Lower leg skin (tissue), 4 donors: Measurements from ENCODE around the gene ZNF219. TPM values are rescaled to one million over a fixed set of nuclear protein-coding genes. Genes with fewer than 3 reads are reported as not detected.

Source experiments
- DNase-seq, 2 donors: peaks; one replicate each; pipeline ENCODE4 v3.0.0-alpha.2; 2019; ENCODE audit warnings: low spot score in 2 of 2
- H3K4me3 ChIP-seq: fragments of 200-600 bp; sonication (generic); 2 replicates; pipeline ENCODE4 v1.5.1; 2017; ENCODE audit warnings: mild to moderate bottlenecking, low read depth; ENCODE audit not compliant: poor library complexity, severe bottlenecking
- POLR2A ChIP-seq, 2 donors: fragments of 450-650 bp; IDR thresholded peaks; one replicate each; pipeline ENCODE4 v1.6.1; 2016 to 2017; ENCODE audit warnings: antibody characterized with exemption in 2 of 2, mild to moderate bottlenecking in 1 of 2, moderate library complexity in 1 of 2
- WGBS, 2 donors: methylation state at CpG; one replicate each; pipeline ENCODE4 v1.1.5; 2018; 5-methylcytosine and 5-hydroxymethylcytosine counted together
- intact Hi-C: fragments of 100-400 bp; cut with DNase I; formaldehyde crosslinking; loops from one replicate; pipeline ENCODE4 v1.15.0; 2023; ENCODE audit warnings: low total_unique reads
- total RNA-seq, 4 donors: library from RNA; depleted of rRNA; stranded (reverse); fragments of >200 nt; gene quantifications; one replicate each; pipeline ENCODE4 v1.1.0, GENCODE V29; 2016
- TF ChIP-seq, protein P1 (sequence below), 3 donors: fragments of 450-650 bp; IDR thresholded peaks; one replicate each; pipeline ENCODE4 v1.5.1; 2016; ENCODE audit warnings: antibody characterized with exemption in 3 of 3, mild to moderate bottlenecking in 3 of 3, moderate library complexity in 2 of 3

Gene ZNF219
- total RNA-seq, 4 donors from 2014 or later = 56.9 to 89.9 (median 82.2) TPM

DNA sequence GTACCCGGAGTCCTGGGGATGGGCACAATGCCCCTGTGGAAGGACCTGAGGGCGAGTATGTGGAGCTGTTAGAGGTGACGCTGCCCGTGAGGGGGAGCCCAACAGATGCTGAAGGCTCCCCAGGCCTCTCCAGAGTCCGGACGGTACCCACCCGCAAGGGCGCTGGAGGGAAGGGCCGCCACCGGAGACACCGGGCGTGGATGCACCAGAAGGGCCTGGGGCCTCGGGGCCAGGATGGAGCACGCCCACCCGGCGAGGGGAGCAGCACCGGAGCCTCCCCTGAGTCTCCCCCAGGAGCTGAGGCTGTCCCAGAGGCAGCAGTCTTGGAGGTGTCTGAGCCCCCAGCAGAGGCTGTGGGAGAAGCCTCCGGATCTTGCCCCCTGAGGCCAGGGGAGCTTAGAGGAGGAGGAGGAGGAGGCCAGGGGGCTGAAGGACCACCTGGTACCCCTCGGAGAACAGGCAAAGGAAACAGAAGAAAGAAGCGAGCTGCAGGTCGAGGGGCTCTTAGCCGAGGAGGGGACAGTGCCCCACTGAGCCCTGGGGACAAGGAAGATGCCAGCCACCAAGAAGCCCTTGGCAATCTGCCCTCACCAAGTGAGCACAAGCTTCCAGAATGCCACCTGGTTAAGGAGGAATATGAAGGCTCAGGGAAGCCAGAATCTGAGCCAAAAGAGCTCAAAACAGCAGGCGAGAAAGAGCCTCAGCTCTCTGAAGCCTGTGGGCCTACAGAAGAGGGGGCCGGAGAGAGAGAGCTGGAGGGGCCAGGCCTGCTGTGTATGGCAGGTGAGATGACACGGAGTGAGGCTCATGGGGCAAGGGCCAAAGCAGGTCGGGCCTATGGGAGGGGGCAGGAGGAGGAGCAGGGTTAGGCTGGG, 23.8 kb downstream of the ZNF219 start:
- no peak overlapping the region for H3K4me3 ChIP-seq
- no peak for TF ChIP-seq POLR2A (IDR thresholded peaks at IDR 0.05)
- TF ChIP-seq, protein P1, sequence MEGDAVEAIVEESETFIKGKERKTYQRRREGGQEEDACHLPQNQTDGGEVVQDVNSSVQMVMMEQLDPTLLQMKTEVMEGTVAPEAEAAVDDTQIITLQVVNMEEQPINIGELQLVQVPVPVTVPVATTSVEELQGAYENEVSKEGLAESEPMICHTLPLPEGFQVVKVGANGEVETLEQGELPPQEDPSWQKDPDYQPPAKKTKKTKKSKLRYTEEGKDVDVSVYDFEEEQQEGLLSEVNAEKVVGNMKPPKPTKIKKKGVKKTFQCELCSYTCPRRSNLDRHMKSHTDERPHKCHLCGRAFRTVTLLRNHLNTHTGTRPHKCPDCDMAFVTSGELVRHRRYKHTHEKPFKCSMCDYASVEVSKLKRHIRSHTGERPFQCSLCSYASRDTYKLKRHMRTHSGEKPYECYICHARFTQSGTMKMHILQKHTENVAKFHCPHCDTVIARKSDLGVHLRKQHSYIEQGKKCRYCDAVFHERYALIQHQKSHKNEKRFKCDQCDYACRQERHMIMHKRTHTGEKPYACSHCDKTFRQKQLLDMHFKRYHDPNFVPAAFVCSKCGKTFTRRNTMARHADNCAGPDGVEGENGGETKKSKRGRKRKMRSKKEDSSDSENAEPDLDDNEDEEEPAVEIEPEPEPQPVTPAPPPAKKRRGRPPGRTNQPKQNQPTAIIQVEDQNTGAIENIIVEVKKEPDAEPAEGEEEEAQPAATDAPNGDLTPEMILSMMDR (IDR thresholded peaks at IDR 0.05) = no peak
- 75 to 79% methylated on average over 14 to 26 of the region's 26 CpGs for WGBS, 2 donors
- intact Hi-C loops = no loop called here
- DNase-seq = peak in 1 of 2 donors; percentile 79

DNA sequence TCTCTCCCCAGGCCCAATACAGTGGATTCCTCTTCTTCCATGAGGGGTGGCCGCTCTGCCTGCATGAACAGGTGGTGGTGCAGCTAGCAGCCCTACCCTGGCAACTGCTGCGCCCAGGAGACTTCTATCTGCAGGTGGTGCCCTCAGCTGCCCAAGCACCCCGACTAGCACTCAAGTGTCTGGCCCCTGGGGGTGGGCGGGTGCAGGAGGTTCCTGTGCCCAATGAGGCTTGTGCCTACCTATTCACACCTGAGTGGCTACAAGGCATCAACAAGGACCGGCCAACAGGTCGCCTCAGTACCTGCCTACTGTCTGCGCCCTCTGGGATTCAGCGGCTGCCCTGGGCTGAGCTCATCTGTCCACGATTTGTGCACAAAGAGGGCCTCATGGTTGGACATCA, 24.5 kb downstream of the ZNF219 start:
- WGBS, 2 donors = 87 to 93% methylated on average over 8 to 9 of the region's 9 CpGs
- intact Hi-C loops = no loop called here
- TF ChIP-seq, protein P1 (IDR thresholded peaks at IDR 0.05) = no peak
- no peak for TF ChIP-seq POLR2A (IDR thresholded peaks at IDR 0.05)
- peak in 1 of 2 donors; percentile 77 for DNase-seq
- H3K4me3 ChIP-seq = no peak overlapping the region

DNA sequence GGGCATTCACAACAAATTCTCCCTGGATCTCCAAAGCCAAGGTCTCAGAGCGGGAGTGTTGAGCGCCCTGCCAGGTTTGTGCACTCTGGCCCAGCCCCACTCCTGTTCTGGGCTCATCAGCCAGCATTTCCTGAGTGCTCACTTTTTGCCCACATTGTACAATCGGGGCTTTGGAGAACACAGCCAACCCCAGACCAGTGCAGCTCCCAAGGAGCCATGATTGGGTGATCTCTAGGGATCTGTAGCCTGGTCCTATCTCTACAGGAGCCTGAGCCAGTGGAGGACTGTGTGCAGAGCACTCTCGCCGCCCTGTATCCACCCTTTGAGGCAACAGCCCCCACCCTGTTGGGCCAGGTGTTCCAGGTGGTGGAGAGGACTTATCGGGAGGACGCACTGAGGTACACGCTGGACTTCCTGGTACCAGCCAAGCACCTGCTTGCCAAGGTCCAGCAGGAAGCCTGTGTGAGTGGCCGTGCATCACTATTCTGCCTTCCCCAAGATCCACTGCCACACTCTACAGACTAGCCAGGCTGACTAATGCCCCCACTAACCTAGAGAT, 25.6 kb downstream of the ZNF219 start:
- no peak overlapping the region for H3K4me3 ChIP-seq
- WGBS, 2 donors = 86 to 90% methylated on average over 9 of the region's 9 CpGs
- TF ChIP-seq, protein P1 (IDR thresholded peaks at IDR 0.05) = no peak
- no peak for TF ChIP-seq POLR2A (IDR thresholded peaks at IDR 0.05)
- DNase-seq = peak in 1 of 2 donors; percentile 83
- intact Hi-C loops = no loop called here

- intact Hi-C loops = no loop called here
- H3K4me3 ChIP-seq = no peak overlapping the region
- TF ChIP-seq, protein P1 (IDR thresholded peaks at IDR 0.05) = no peak
- WGBS, 2 donors = 26 to 34% methylated on average over 4 of the region's 4 CpGs
- DNase-seq = peak; percentile 54 to 79
These were observed 26.4 kb downstream of the ZNF219 start for GRCh38 chr14:21072031-21072473.

DNA sequence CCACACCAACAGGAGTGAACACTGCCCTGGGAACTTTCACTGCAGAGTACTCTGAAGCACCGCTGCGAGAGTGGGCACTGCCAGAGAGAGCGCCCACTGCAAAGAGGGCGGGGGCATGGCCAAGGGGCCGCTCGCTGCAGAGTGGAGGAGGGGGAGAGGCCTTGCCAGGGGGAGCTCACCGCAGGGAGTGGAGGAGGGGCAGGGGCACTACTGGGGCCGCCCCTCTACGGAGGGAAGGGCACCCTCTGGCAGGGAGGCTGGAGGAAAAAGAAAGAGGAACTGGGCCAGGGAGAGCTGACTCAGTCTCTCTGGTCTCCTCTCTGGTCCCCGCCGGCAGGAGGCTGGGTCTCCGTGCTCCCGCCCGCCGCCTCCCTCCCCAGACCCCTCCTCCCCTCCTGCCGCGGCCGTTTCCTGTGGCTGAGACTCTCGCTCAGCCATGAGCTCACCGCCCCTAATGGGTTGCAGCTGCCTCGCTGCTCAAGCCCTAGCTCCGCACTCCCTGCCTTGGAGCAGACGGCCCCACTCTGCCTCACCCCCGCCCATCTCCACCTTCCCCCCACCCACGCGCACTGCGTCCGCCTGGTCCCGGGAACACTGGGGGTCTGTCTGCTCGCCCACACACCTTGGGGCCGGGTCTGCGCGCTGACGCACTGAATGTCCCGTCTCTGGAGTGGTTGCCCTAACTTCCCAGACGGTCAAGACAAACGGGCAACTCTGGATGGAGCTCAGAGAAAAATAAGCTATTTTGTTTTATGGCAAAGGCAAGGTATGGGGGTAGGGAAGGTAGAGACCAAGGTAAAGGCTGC, 27.0 kb downstream of the ZNF219 start:
- TF ChIP-seq, protein P1 (IDR thresholded peaks at IDR 0.05) = no peak
- TF ChIP-seq POLR2A (IDR thresholded peaks at IDR 0.05) = no peak
- intact Hi-C loops = no loop called here
- peak; percentile 79 to 97 for DNase-seq
- WGBS, 2 donors = 1 to 2% methylated on average over 35 to 37 of the region's 37 CpGs
- H3K4me3 ChIP-seq = peak overlapping the region; percentile 55
